ENCODE data around the gene STK11IP.

Gene STK11IP

GRCh38 chr2:219597552-219598307 is at the start of gene STK11IP:
Gene STK11IP (plus strand): TSS chr2:219597857. CDS start chr2:219598120, 263 bp downstream.
- TF ChIP-seq, protein P1, sequence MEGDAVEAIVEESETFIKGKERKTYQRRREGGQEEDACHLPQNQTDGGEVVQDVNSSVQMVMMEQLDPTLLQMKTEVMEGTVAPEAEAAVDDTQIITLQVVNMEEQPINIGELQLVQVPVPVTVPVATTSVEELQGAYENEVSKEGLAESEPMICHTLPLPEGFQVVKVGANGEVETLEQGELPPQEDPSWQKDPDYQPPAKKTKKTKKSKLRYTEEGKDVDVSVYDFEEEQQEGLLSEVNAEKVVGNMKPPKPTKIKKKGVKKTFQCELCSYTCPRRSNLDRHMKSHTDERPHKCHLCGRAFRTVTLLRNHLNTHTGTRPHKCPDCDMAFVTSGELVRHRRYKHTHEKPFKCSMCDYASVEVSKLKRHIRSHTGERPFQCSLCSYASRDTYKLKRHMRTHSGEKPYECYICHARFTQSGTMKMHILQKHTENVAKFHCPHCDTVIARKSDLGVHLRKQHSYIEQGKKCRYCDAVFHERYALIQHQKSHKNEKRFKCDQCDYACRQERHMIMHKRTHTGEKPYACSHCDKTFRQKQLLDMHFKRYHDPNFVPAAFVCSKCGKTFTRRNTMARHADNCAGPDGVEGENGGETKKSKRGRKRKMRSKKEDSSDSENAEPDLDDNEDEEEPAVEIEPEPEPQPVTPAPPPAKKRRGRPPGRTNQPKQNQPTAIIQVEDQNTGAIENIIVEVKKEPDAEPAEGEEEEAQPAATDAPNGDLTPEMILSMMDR (IDR thresholded peaks at IDR 0.05; ENCODE audit: low read depth, low read length) = no peak
- peak; percentile 91 for DNase-seq (ENCODE audit: extremely low read depth, low read depth)

DNA sequence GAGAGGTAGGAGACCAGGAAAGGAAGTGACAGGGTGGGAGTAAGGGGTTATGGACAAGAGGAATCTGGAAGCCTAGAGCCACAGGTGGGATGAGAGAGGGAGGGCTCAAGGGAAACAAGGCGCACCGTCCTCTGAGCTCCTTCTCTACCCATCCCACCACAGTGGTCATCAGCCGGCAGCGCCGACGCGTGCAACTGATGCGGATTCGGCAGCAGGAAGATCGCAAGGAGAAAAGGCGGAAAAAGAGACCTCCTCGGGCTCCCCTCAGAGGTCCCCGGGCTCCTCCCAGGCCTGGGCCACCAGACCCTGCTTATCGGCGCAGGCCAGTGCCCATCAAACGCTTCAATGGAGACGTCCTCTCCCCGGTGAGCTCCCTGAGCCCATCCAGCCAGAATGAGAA is 48.7 kb upstream of the STK11IP start:
- DNase-seq (ENCODE audit: extremely low read depth, low read depth) = no peak
- TF ChIP-seq, protein P1 (IDR thresholded peaks at IDR 0.05; ENCODE audit: low read depth, low read length) = no peak

DNA sequence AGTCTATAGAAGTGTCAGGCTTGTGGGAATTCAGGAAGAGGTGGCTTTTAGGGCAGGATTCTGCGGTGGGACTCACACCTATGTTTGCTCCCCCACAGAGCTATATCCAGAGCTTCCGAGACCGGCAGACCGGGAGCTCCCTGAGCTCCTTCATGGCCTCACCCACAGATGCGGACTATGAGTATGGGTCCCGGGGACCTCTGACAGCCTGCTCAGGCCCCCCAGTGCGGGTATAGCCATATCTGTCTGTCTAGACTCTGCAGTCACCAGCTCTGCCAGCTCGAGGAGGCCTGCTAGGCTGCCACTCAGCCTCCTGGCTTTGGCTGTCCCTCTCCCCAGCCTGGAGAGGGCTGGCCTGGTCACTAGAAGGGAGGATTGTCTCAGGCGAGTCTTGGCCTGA is 48.0 kb upstream of the STK11IP start:
- DNase-seq (ENCODE audit: extremely low read depth, low read depth) = no peak
- TF ChIP-seq, protein P1 (IDR thresholded peaks at IDR 0.05; ENCODE audit: low read depth, low read length) = no peak

GRCh38 chr2:219551441-219552381 is 45.9 kb upstream of the STK11IP start:
- TF ChIP-seq, protein P1 (IDR thresholded peaks at IDR 0.05; ENCODE audit: low read depth, low read length) = no peak
- DNase-seq (ENCODE audit: extremely low read depth, low read depth) = no peak

DNA sequence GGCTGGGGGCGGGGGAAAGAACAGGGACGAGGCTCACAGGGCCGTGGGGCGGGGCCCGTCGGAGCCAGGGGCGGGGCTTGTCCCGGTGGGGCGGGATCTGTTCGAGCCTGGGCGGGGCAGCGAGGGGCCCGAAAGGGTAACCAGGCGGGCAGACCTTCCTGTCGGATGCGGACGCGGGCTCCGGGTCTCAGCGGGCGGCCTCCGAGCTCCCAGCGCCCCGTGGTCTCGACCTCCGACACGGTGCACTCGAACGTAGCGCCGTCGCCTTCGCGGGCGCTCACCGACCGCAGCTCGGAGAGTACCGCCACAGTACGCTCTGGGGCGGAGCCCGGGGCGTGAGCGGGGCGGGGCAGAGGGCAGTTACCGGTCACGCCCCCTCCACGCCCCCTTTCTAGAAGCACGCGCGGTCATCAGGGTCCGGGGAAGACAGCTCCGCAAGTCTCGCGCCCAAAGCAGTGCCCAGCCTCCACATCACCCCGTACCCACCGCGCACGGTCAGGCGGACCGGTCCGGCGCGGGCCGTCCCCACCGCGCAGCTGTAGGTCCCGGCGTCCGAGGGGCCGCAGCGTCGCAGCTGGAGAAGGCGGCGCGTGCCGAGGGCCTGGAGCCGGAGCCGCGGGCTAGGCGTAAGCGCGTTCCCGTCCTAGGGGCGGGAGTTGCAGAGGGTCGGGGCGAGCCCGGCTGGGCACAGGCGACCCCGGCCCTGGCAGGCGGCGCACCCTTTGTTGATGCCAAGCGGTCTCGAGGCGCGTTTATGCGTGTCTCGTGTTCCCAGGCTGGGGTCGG is 45.1 kb upstream of the STK11IP start:
- TF ChIP-seq, protein P1 (IDR thresholded peaks at IDR 0.05; ENCODE audit: low read depth, low read length) = no peak
- DNase-seq (ENCODE audit: extremely low read depth, low read depth) = peak; percentile 35

DNA sequence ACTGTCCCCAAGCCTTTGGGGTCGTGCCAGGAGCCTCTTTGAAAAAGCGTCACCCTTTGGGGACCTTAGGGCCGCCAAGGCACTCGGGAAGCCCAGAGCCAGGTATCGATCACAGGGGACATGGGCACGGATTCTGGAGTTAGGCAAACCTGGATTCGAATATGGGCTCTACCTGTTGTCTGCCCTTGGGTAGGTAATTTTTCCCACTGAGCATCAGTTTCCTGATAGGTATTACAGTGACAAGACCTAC is 44.6 kb upstream of the STK11IP start:
- no peak for DNase-seq (ENCODE audit: extremely low read depth, low read depth)
- TF ChIP-seq, protein P1 (IDR thresholded peaks at IDR 0.05; ENCODE audit: low read depth, low read length) = no peak

Data from AG09319 (cell line).